ENCODE data around the gene HOXD8. TPM values are rescaled to one million over a fixed set of nuclear protein-coding genes. Genes with fewer than 3 reads are reported as not detected.

HOXD8 gene
- total RNA-seq, 1 donor from 2014 or later: 2.2 TPM

DNA sequence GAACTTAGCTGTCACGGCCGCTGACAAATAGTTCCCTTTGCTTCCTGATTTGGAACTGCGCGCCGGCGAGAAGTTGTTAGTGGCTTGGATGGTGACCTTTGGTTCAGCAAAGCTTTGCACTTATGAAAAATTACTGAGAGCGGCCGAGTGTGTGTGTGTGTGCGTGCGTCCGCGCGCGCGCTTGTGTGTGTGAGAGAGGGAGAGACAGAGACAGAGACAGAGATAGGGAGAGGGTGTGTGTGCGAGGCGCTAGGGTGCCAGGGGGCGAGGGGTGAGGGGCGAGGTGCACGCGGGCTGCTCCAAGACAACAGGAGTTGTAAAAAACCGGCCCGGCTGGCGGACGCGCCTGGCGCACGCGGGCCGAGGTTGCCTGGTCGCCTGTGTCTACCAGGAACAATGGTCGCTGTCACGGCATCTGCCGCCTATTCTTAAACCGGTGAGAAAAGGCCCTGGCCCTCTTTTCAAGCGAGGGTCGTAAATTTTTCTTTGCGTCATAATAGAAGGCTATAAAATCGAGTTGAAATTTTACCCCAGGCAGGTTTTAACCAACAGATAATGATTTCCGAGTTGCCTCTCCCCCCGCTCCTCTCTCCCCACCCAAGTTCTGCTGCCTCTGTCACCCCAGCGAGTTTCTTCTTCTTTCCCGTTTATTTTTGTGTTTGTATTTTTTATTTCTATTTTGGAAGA, 28.1 kb downstream of the HOXD8 start:
- DNase-seq (ENCODE audit: low read depth): peak; percentile 18

DNA sequence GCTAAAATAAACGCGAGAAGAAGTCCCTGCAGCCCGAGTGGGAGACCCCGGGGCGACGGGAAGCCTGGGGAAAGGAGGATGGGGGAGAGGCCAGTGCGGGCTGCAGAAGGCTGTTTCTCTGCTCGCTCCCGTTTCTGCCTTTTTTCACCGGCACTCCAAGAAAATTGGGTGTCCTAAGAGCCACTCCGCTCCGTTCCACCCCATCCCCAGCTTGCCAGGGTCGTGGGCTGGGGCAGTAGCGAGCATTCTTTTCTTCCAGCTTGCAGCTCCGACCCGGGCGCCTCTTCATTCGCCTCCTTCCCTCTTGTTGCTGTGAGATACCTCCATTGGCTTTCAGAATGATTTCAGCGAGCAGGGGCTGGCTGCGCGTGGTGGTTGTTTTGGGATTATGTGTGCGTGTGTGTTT, 28.7 kb downstream of the HOXD8 start:
- no peak for DNase-seq (ENCODE audit: low read depth)

DNA sequence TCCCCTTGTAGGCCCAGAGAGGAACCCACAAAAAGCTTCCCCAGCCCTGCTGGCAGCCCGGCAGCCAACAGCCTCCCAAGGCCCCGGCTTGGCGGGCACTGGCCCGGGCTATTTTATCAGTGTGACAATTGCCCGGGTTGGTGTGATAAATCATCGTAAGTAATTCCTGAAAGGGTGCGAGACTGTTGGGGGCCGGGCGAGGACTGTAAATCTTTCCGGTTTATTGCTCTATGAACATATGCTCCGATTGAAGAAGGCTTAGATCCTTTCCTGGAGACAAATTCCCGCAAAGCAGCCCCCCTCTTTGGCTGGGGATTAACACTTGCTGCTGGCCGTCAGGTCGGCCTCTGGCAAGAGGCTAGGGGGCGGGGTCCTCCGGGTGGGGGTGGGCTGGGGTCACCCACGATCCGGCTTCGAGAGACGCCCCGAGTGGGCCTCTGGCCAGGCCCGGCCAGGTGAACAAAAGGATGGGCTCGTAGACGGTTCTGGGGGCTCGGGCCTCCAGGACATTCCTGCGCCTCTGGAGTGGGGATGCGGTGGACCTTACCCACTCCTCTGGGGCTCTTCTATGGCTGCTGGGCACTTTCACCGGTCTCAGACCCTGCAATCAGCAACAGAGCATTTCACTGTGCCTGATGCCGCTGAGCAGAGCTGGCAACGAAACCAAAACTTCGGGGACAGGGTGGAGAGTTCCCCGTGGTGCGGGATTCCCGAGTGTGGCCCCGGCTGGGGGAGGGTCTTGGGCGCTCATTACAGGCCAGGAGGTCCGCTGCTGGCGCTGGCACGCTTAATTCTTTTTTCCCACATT, 29.6 kb downstream of the HOXD8 start:
- no peak for DNase-seq (ENCODE audit: low read depth)

DNA sequence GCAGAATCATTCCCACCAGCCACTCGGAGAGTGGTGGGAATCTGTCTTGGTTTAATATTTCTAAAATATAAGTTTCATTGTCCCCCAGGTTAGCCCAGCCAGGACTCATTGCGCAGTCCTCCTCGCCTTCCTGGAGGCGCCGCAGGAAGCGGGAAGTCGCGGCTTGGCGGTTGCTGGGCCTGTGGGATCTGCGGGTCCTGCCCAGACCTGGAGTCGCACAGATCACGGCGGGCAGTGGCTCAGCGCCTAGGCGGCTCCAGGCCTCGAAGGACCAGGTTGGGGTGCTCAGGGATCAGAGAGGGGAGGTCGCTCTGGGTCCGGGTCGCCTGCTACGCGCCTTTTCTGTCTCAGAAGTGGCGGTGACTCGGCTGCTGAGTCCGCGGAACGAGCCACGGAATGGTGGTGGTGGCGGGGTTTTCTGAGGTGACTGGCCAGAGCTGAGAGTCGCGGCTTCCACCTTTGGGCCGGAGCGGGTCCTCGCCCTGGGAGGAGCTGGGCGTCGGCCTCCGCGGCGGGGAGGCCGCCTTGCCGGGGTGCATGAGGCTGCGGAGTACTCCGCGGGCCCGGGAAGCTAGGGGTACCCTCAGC, 30.3 kb downstream of the HOXD8 start:
- DNase-seq (ENCODE audit: low read depth): no peak

DNA sequence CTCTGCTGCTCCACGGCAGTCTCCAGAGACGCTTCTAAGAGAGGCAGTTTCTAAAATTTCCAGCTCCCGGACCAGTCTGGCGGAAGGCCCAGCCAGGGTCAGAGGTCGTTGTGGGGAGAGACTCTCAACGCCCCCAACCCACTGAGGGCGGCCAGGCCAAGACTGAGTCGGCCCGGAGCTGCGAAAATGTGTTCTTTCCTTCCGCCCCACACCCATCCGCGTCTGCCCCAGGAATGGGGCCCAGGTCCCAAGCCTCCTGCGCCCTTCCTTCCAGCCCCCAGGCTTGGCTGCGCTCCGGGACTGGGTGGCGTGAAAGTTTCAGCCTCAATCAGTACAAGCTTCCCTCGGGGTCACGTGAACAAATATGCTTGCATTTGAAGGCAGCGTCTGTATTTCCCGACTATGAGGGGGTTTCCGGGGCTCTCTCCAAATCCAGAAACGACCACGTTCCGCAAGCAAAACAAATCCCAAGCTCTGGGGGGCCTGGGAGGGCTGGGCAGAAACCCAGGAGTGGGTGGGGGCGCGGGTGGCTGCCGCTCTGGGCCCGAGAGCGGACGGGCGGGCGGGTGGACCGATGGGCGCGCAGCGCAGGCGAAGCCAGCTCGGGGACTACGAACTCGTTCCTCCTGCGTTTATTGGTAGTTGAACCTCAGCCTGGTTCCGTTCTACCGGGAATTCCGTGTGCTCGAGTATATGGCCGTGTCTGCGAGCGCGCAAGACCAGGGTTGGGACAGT, 30.9 kb downstream of the HOXD8 start:
- no peak for DNase-seq (ENCODE audit: low read depth)

DNA sequence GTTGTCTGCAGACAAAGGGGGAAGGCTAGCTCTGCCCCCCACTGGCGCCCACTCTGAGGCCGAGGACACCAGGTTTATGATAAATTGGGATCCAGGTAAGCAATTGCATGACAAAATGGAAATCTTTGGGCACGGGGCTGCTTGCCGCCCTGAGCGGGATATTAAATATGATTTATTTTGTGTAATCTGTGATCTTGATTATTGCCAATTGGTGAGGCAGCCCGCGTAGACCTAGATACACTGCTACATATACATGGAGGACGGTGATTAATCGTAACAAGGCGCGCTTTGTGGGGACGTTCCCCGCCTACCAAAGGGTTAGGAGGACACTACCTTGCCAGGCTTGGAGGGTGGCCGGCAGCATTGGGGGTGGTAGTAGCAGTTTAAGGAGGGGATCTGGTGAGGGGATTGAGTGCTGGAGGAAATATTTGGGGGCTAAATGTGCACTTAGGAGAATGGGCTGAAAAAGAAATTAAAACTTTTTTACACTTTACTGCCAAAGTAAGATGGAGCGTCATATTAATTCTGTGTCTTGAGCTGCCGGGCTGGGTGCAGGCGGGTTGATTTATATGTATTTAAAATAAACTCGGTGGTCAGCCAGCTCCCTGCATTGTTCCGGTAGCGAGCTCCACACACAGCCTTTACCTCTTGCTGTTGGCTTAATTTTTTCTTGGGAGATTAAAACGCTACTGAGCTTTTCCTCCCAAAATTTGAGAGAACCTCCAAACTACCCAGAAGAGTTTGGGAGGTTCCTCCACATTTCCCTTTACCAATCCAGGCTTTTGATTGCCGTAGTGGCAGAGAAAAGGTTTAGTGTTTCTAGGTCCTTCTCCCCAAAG, 31.7 kb downstream of the HOXD8 start:
- no peak for DNase-seq (ENCODE audit: low read depth)

DNA sequence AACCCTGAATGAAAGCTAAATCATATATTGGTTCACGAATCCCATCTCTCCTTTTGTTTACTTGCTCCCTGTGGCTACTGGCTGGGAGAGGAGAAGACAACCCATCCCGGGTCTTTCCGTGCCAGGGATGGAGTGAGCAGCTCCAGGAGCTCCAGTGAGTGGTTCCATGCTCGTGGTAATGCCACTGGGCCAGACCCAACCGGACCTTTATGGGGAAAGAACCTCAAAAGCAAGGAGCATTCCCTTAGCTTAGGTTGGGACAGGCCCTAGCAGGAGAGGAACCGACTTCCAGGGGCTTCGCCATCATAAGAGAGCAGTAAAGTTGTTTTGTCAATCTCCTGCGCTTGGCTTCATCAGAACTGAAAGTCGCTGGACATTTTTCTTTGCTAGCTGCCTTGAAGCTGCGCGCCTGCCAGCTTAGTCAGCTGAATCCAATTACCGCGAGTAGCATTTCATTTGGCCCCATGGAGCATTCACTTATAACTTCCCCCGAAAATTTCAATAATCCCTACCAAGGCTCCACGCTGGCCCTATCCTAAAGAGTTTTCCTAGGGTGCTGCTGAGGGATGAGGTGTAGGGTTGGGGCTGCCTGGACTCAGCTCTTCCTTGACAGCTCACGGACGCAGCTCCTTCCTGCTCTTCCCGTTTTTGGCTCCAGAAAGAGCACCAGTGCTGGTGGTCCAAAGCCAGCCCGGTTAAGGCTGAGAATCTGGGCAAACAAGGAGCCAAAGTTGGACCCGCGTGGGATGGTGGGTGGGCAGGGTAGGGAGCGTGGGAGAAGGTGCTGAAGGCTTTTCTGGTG, 32.5 kb downstream of the HOXD8 start:
- DNase-seq (ENCODE audit: low read depth): peak; percentile 33

DNA sequence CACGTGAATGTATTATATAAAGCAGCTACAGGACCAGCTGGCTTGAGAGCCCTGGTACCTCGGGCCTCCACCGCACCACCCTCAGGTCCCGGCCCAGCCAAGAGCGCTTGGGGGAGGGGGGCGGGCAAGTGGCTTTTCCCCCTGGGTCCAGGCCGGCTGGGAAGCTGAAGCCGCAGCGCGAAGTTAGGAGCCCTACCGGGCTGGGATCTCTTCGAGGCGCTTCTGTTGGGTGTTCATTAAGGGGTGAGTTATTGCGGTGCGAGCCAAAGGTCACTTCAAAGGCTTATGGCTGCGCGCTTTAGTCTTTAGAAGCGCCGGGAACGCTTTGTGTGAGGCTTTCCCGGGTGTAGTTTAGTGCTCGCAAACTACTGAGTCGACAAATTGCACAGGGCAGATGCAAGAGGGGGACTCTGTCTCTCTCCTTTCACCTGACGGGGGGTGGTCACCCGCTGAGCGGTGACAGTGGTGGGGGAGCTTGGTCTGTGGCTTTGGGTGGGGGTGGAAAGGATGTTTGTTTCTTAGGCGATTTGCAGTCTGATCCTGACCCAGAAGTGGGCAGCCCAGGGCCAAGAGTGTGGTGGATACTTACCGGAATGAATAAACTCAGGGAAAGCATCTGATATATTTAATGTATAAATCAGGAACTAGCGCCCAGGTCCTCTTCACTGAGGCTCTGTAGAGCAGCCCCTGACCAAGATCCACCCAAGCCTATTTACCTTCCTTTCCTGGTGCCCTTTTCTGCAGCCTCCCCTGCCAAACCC, 33.6 kb downstream of the HOXD8 start:
- DNase-seq (ENCODE audit: low read depth): no peak

DNA sequence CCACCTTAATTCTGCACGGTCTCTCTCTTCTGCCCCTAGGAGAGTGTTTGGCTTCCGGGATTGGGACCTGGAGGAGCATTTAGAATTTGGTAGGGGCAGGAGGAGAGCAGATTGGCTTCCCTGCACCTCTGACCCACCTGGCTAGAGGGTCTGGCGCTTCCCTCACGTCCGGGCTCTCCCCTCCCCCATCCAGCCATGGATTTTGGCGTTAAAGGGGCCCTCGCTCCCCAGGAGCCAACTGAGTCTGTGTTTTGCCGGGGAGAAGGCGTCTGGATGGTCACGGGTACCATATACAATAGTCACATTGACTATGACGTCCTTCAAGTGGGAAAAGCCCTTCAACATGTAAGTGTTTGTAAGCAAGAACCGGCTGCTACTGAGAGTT, 34.2 kb downstream of the HOXD8 start:
- no peak for DNase-seq (ENCODE audit: low read depth)

DNA sequence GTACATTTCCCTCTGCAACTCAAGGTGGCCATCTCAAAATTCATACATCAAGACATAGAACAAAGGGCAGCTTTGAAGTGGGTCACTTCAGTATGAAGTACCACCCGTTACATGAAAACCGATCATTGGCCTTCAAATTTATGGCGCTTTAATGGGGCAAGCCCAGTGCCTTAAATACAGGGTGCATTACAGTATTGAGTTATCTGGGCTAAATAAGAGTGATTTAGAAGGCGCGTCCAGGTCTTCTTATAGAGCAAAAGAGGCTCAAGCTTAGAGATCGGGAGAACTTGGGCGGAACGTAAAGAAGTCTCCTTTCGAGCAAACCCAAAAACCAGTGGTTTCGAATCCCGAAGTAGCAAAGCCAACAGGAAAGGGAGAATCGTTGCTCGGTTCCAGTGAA, 34.7 kb downstream of the HOXD8 start:
- no peak for DNase-seq (ENCODE audit: low read depth)

DNA sequence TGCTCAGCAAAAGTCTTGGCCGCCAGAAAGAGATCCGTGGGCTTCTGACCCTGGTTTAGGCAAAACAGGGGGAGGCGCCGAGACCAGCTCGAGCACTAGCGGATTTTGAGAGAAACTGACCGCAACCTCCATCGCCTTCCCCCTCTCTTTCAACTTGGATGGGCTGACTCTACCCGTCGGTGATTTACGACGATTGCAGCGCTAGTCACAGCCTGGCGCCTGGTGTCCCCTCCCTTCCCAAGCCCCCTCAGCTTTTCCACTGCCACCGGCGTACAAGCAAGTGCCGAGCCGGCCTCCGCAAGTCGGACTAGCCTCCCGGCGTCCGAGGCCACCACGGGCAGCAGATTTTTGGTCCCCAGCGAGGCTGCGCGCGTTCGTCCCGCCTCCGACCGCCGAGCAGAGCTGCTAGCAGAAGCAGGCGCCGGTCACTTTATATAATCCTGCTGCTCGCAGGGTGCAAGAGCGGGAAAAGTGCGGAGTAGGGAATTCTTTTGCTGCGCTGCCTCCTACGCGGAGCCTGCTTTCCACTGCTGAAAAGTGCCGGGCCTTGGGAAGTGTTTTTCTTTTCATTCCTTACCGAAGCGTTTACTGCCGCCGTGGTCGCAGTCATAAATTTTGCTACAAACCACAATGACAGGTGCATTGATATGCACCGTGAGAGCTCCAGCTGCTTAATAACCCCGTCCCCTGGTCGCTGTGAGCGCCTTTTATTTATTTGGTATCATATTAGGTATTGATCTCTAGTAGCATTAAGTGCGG, 35.3 kb downstream of the HOXD8 start:
- peak; percentile 24 for DNase-seq (ENCODE audit: low read depth)

DNA sequence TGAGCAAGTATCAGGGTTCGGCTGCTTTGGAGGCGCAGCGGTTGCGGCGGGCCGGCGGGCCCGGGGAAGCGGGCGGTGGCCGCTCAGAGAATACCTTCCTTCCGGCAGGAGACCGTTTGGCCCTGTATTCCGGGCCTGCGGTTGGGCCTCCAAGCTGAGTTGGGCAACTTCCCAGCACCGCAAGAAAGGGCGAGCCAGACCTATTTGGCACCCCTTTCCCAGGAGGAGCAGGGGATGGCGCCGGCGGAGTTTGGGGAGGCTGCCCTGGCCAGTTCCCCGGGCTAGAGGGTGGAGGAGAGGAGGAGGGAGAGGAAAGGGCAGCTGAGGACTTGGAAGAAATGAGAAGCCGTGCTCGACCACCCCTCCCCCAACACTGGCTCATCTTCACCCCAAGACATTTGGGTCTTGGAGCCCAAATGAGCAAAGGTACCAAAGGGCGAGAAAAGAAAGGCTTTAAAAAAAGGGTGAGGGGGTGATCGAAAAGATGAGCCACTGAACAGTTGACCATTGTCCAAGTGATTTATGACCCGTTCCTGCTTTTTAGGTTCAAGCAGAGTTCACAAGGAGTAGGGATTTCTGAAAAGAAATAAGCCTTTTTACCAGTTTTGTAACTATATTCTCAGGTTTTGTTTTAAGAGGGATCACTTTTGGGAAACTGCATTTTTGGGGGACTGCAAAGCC, 36.0 kb downstream of the HOXD8 start:
- DNase-seq (ENCODE audit: low read depth): peak; percentile 14

DNA sequence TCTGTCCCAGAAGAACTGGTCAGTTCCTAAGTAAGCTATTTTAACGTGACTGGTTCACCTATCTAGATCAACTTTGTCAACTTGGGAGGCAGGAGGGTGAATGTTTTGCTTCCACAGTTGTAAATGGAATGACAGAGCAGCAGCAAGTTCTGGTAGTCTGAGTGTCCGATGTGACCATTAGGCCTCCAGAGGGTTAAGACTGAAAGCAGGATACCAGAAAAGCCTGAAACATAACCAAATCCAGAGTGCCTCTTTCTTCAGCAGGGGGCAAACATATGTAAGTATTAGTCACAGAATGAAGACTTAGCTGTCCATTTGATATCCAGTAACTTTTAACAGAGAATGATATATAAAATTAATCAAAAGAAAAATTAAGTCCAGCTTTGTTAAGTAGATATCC, 36.8 kb downstream of the HOXD8 start:
- DNase-seq (ENCODE audit: low read depth): no peak

DNA sequence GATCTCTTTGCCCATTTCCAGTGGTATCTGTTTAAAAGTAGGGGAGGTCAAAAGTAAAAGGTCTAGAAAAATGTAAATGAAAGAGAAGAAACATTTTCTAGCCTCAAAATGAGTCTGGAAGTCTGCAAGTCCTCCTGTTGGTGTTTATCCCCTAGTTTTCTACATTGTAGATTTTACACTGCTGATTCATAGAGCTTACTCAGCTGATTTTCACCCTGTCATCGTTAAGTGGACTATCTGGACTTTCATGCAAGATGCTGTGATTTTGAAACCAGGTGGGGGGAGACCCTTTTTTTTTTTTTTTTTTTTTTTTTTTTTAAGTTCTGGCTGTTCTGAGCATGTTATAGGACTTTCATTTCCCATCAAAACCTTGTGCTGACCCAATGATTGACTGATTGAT, 37.9 kb downstream of the HOXD8 start:
- no peak for DNase-seq (ENCODE audit: low read depth)

DNA sequence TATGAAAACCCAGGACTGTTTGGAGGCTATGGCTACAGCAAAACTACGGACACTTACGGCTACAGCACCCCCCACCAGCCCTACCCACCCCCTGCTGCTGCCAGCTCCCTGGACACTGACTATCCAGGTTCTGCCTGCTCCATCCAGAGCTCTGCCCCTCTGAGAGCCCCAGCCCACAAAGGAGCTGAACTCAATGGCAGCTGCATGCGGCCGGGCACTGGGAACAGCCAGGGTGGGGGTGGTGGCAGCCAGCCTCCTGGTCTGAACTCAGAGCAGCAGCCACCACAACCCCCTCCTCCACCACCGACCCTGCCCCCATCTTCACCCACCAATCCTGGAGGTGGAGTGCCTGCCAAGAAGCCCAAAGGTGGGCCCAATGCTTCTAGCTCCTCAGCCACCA, 39.7 kb downstream of the HOXD8 start:
- no peak for DNase-seq (ENCODE audit: low read depth)

DNA sequence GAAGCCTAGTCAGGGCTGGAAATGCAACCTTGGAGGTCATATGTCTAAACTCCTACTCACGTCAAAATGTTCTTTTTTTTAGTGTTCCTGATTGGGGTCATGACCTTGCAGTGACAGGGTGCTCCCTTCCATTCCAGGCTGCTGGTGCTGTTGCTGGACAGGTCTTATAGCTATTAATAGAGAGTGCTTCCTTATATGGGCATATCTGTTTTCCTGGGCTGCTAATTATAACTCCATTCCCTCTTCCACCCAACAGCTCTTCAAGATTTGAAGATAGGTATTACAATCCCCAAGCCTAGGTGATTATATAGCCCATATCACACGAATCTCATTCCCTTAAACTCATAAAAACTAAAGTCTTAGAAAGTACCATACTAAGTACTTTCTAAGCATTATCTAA, 40.2 kb downstream of the HOXD8 start:
- no peak for DNase-seq (ENCODE audit: low read depth)

DNA sequence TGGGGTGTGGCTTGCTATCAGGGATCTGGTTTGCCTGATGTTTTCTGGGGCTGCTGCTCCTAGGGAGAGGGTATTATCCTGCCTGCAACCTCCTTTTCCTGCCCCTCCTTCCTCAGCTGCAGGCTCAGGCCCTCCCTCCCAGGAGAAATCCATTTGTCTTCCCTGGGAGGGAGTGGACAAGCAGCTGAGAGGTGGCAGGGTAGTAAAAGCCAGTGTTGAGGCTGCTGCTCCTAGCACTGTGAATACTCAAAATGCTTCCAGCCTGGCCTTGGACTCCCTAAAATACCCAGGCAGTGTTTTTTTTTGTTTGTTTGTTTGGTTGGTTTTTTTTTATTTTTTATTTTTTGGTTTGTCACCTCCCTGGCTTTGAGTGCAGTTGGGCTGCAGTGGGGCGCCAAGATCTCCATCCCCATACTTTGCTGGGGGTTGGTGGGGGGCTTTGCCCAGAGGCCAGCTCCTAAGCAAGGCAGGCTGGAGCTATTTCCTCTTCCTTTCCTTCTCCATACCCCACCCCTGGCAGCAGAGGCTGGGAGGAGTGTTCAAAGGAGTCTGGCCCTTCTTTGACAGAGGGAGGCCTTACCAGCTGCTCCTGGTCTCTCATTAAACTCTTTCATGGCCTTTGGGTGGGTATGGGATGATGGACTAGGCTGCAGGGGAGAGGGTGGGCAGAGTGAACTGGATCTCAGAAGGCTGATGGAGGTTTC, 41.2 kb downstream of the HOXD8 start:
- DNase-seq (ENCODE audit: low read depth): no peak
